ENCODE measurements around the gene KCNMA1.

Gene KCNMA1

GRCh38 chr10:77287647-77288120 is 349.9 kb downstream of the KCNMA1 start:
- Mint-ChIP-seq H3K4me1 (ENCODE audit: low read depth) (no peaks in the 10 kb centered on the region), H3K9me3 (no peaks in the 10 kb centered on the region), H3K27me3 (ENCODE audit: low read depth) (peaks cover 2% of the 10 kb centered on the region), H3K4me3 (no peak overlapping the region), H3K36me3 (ENCODE audit: low read depth) (no peaks in the 10 kb centered on the region), H3K27ac (no peak overlapping the region)
- no peak for DNase-seq (ENCODE audit: low spot score)

DNA sequence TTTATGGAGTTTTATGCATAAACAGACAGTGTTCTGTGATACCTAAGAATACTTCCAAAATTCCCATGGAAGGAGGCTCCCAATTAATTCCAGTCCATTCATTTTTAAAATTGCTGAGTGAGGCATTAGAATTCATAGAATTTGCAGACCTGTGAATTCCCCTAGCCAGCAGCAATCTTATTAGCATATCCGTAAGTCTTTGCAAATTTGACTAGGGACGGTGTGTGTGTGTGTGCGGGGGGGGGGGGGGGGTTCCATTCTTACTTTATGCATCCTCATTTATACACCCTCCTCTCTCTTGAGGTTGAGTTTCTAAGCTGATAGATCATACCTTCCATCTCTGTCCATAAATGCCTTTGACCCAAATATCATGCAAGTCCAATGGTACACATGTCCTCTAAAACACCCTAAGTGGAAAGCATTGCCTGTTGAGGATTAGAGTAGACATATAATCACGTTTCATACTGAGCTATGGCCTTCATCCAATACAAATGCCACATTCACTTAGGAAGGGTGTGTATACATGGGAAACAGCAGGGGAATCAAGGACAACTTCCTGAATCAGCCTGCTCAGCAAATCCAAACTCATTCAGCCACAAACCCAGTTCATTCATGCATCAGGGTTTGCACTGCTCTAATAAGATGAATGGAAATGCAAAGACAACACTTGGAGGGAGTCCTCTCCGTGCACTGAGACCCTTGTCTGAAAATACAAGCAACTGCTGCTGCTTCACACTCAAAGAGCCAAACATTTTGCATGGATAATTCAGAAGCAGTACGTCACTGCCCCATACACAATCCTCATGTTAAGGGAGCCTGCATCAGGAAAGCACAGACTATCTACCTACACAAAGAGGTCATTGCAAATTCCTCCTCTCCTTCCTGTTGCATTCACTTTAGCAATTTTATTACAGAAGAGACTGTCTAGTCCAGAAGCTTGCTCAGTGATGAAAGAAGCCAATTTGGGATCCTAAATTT is 350.8 kb downstream of the KCNMA1 start:
- no peak for DNase-seq (ENCODE audit: low spot score)
- peaks cover 2% of the 10 kb centered on the region for H3K4me1 Mint-ChIP-seq (ENCODE audit: low read depth)
- H3K4me3 Mint-ChIP-seq, result no peak overlapping the region
- H3K9me3 Mint-ChIP-seq, result no peaks in the 10 kb centered on the region
- no peaks in the 10 kb centered on the region for H3K36me3 Mint-ChIP-seq (ENCODE audit: low read depth)
- H3K27me3 Mint-ChIP-seq (ENCODE audit: low read depth), result peaks cover 2% of the 10 kb centered on the region
- no peak overlapping the region for H3K27ac Mint-ChIP-seq

DNA sequence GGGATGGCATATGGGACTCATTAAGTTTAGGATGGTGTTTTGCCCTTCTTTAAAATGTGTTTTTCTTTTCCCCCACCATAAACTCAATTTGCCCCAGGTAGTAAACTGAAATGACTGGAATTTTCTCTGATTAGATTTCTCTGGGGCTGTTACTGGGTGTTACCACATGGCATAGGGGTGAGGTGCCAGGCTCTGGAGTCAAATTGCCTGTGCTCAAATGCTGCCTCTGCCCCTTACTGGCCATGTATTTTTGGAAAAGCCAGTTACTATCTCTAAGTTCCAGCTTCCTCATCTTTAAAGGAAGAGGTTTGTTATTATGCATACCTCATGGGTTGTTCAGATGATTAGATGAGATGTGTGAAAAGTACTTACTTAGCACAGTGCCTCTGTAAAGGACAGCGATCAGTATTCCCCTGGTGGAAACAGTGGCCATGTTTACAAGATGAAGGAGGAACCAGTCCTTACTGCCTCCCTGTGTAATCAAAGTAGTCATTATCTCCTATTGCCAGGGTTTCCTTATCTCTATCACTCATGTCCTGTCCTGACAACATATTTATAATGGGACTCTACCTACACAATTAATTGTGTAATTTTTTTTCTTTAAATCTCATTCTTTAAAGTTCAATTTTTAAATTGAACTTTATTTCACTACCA is 352.0 kb downstream of the KCNMA1 start:
- Mint-ChIP-seq H3K4me3 (no peak overlapping the region), H3K27me3 (ENCODE audit: low read depth) (peaks cover 4% of the 10 kb centered on the region), H3K4me1 (ENCODE audit: low read depth) (peaks cover 2% of the 10 kb centered on the region), H3K9me3 (no peaks in the 10 kb centered on the region), H3K27ac (no peak overlapping the region), H3K36me3 (ENCODE audit: low read depth) (no peaks in the 10 kb centered on the region)
- DNase-seq (ENCODE audit: low spot score), result no peak

GRCh38 chr10:77284797-77285196 is 352.8 kb downstream of the KCNMA1 start:
- H3K9me3 Mint-ChIP-seq, result peaks cover 3% of the 10 kb centered on the region
- no peak for DNase-seq (ENCODE audit: low spot score)
- H3K27ac Mint-ChIP-seq, result no peak overlapping the region
- no peak overlapping the region for H3K4me3 Mint-ChIP-seq
- H3K4me1 Mint-ChIP-seq (ENCODE audit: low read depth), result peaks cover 2% of the 10 kb centered on the region
- no peaks in the 10 kb centered on the region for H3K36me3 Mint-ChIP-seq (ENCODE audit: low read depth)
- peaks cover 4% of the 10 kb centered on the region for H3K27me3 Mint-ChIP-seq (ENCODE audit: low read depth)

- peaks cover 2% of the 10 kb centered on the region for H3K27me3 Mint-ChIP-seq (ENCODE audit: low read depth)
- DNase-seq (ENCODE audit: low spot score), result no peak
- peaks cover 4% of the 10 kb centered on the region for H3K9me3 Mint-ChIP-seq
- no peak overlapping the region for H3K4me3 Mint-ChIP-seq
- H3K27ac Mint-ChIP-seq, result no peak overlapping the region
- peaks cover 4% of the 10 kb centered on the region for H3K4me1 Mint-ChIP-seq (ENCODE audit: low read depth)
- no peaks in the 10 kb centered on the region for H3K36me3 Mint-ChIP-seq (ENCODE audit: low read depth)
These were observed 354.3 kb downstream of the KCNMA1 start for GRCh38 chr10:77283326-77283725.

DNA sequence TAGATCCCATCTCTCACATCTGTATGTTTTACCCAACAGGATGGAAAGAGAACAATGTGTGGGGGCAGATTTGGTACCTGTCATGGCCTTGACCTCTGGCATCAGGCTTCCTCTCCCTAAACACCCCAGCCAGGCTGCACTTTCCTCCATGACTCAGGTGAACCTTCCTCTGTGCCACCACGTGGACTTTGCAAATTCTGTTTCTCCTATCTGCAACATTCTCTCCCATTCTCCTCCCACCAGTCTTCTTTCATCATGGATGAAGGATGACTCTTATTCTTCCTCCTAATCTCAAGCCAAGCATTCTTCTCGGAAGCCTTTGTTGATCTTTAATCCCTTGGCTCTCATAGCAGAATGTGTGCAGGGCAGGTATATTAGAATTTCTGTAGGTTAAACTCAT is 355.4 kb downstream of the KCNMA1 start:
- no peak for DNase-seq (ENCODE audit: low spot score)
- Mint-ChIP-seq H3K36me3 (ENCODE audit: low read depth) (no peaks in the 10 kb centered on the region), H3K27ac (no peak overlapping the region), H3K9me3 (peaks cover 4% of the 10 kb centered on the region), H3K4me1 (ENCODE audit: low read depth) (peaks cover 4% of the 10 kb centered on the region), H3K4me3 (no peak overlapping the region), H3K27me3 (ENCODE audit: low read depth) (peaks cover 5% of the 10 kb centered on the region)

GRCh38 chr10:77281719-77282118 is 355.9 kb downstream of the KCNMA1 start:
- Mint-ChIP-seq H3K27ac (no peak overlapping the region), H3K9me3 (peaks cover 4% of the 10 kb centered on the region)
- no peak for DNase-seq (ENCODE audit: low spot score)

GRCh38 chr10:77279207-77279606 is 358.4 kb downstream of the KCNMA1 start:
- Mint-ChIP-seq H3K4me1 (ENCODE audit: low read depth) (peaks cover 4% of the 10 kb centered on the region), H3K27ac (no peak overlapping the region), H3K4me3 (no peak overlapping the region), H3K27me3 (ENCODE audit: low read depth) (peaks cover 8% of the 10 kb centered on the region), H3K36me3 (ENCODE audit: low read depth) (no peaks in the 10 kb centered on the region), H3K9me3 (peaks cover 4% of the 10 kb centered on the region)
- no peak for DNase-seq (ENCODE audit: low spot score)

More at GRCh38 chr10:77281719-77282118, 355.9 kb downstream of the KCNMA1 start:
- peaks cover 4% of the 10 kb centered on the region for H3K4me1 Mint-ChIP-seq (ENCODE audit: low read depth)
- no peaks in the 10 kb centered on the region for H3K36me3 Mint-ChIP-seq (ENCODE audit: low read depth)
- H3K4me3 Mint-ChIP-seq, result no peak overlapping the region
- H3K27me3 Mint-ChIP-seq (ENCODE audit: low read depth), result peaks cover 5% of the 10 kb centered on the region

DNA sequence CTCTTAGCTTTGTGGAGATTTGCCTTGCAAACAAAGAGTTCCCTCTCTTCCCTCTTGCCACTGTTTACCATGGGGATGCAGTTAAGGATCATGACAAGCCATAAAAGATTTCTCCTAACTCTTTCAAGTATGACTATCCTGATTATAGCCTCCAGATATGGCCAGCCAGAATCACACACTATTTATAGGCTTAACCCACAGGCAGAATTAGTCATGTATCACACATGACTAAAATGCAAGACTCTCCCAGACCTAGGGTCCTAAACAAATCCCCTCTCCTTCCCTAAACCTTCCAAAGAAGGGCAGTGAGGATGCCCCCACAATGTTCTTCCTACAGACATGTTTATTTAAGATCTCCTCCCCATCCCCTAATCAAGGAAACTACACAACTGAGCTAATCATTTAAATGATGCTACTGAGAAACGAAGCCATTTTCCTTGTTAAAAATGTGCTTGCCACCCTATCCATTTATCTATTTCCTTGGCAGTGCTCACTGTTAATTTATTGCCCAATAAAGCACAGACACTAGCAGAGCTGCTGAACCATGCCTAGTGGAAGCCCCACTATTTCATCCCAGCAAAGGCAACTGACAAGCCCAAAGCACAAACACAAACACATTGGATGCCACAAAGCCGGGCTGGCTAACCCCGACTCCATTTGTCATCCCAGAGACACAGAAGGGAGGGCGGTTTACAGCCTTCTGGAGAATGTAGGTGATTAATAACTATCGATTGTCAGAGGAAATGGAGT is 363.4 kb downstream of the KCNMA1 start:
- H3K27ac Mint-ChIP-seq, result no peak overlapping the region
- peaks cover 19% of the 10 kb centered on the region for H3K27me3 Mint-ChIP-seq (ENCODE audit: low read depth)
- DNase-seq (ENCODE audit: low spot score), result no peak
- peaks cover 7% of the 10 kb centered on the region for H3K4me1 Mint-ChIP-seq (ENCODE audit: low read depth)
- no peaks in the 10 kb centered on the region for H3K9me3 Mint-ChIP-seq
- no peak overlapping the region for H3K4me3 Mint-ChIP-seq
- no peaks in the 10 kb centered on the region for H3K36me3 Mint-ChIP-seq (ENCODE audit: low read depth)

DNA sequence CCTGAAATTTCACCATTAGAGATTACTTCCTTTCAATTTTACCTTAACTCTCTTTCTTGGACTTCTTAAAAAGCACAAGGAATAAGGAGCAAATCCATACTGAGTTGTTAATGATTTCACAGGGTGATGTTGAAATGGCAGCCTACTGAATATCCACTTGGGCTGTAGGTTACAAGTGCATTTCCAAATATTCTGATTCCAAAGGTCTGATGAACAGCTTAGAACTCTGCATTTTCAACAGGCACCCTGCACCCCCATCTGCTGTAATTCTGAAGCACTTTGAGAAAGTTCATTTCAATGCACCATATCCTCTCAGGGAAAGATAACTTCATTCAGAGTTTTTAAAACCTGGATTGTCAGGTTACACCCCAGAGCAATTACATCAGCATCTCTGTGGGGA is 368.4 kb downstream of the KCNMA1 start:
- H3K4me1 Mint-ChIP-seq (ENCODE audit: low read depth), result peaks cover 12% of the 10 kb centered on the region
- H3K4me3 Mint-ChIP-seq, result no peak overlapping the region

DNA sequence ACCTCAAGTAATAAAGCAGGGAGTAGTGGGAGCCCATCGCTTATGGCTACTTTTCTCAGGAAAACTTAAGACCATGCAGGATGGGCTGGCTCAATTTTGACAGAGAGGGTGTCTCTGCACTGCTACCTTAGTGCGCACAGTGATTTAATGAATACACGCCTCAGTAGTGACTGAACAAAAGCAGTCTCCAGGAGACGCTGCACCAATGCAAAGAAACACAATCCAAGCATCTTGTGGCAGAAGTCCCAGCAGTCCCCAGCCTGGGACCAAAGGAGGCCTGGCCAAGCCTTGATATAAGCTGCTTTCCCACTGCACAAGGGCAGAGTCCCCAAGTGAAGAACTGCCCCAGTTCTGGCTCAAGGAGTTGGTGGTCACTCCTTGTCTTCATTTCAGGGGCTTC is 368.9 kb downstream of the KCNMA1 start:
- Mint-ChIP-seq H3K27me3 (ENCODE audit: low read depth) (peaks cover 15% of the 10 kb centered on the region), H3K27ac (no peak overlapping the region), H3K4me1 (ENCODE audit: low read depth) (peaks cover 17% of the 10 kb centered on the region)

More for the DNA sequence above, 368.4 kb downstream of the KCNMA1 start:
- Mint-ChIP-seq H3K9me3 (no peaks in the 10 kb centered on the region), H3K27ac (no peak overlapping the region), H3K27me3 (ENCODE audit: low read depth) (peaks cover 19% of the 10 kb centered on the region), H3K36me3 (ENCODE audit: low read depth) (no peaks in the 10 kb centered on the region)
- DNase-seq (ENCODE audit: low spot score), result no peak

GRCh38 chr10:77267703-77268675 is 369.6 kb downstream of the KCNMA1 start:
- H3K4me3 Mint-ChIP-seq, result no peak overlapping the region
- peaks cover 3% of the 10 kb centered on the region for H3K9me3 Mint-ChIP-seq
- DNase-seq (ENCODE audit: low spot score), result no peak
- H3K27me3 Mint-ChIP-seq (ENCODE audit: low read depth), result peaks cover 12% of the 10 kb centered on the region
- peaks cover 22% of the 10 kb centered on the region for H3K4me1 Mint-ChIP-seq (ENCODE audit: low read depth)
- H3K27ac Mint-ChIP-seq, result no peak overlapping the region
- H3K36me3 Mint-ChIP-seq (ENCODE audit: low read depth), result no peaks in the 10 kb centered on the region

More for the DNA sequence above, 368.9 kb downstream of the KCNMA1 start:
- no peak for DNase-seq (ENCODE audit: low spot score)
- H3K9me3 Mint-ChIP-seq, result no peaks in the 10 kb centered on the region
- H3K4me3 Mint-ChIP-seq, result no peak overlapping the region
- H3K36me3 Mint-ChIP-seq (ENCODE audit: low read depth), result no peaks in the 10 kb centered on the region

DNA sequence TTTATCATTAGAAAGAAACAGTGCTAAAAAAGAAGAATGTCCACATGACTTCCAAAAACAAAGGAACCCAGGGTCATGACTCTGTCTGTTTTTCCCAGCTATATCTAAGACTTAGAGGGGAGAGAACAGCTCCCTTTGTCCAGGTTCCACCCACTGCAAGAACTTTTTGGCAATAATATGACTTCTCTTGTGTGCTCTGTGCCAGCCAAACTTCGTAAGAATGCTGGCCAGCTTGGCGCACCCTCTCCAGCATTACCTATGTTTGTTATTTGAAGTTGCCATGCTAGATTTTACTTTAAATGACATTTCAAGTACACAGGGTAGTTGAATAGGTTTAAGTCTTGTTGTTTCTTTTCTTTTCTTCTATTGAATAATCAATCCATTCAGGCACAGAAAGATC is 371.4 kb downstream of the KCNMA1 start:
- H3K27me3 Mint-ChIP-seq (ENCODE audit: low read depth), result peaks cover 8% of the 10 kb centered on the region
- H3K4me1 Mint-ChIP-seq (ENCODE audit: low read depth), result peaks cover 16% of the 10 kb centered on the region
- no peak for DNase-seq (ENCODE audit: low spot score)
- no peaks in the 10 kb centered on the region for H3K36me3 Mint-ChIP-seq (ENCODE audit: low read depth)
- H3K27ac Mint-ChIP-seq, result no peak overlapping the region
- H3K9me3 Mint-ChIP-seq, result peaks cover 3% of the 10 kb centered on the region
- H3K4me3 Mint-ChIP-seq, result no peak overlapping the region

All from T-helper 2 cell treated with Interferon-gamma antibody and Interleukin-4, amounts not matched to agents 5 μg/mL and 100 μg/mL, for 36 hours (primary cell).